Activated CD8-positive, alpha-beta memory T cell treated with anti-CD3 and anti-CD28 coated beads, Interleukin-2, amount 10 ng/mL, durations not matched to agents 7 days and 5 days (primary cell): ENCODE results near the gene EPDR1. TPM values are rescaled to one million over a fixed set of nuclear protein-coding genes. Genes with fewer than 3 reads are reported as not detected.

Experiments used
- ATAC-seq: fragments of 150-1000 bp; cut with Tn5 transposase; one replicate; pipeline ENCODE4 v1.10.0; 2021; ENCODE audit warnings: moderate library complexity
- CTCF ChIA-PET: fragments of 350-600 bp; sonication (Branson Sonifier 250); formaldehyde crosslinking; loops from one replicate; lab custom pipeline; 2021; ENCODE audit warnings: antibody characterized with exemption; lab: Charles Lee
- DNase-seq: peaks from one replicate; pipeline ENCODE4 v3.0.0-alpha.2; 2020
- H3K27ac Mint-ChIP-seq: one replicate; pipeline ENCODE4 v1.8.0; 2021; ENCODE audit warnings: mild to moderate bottlenecking, mixed read lengths
- H3K27me3 Mint-ChIP-seq: one replicate; pipeline ENCODE4 v1.8.0; 2021; ENCODE audit warnings: mixed read lengths
- H3K36me3 Mint-ChIP-seq: one replicate; pipeline ENCODE4 v1.8.0; 2021; ENCODE audit warnings: mild to moderate bottlenecking, mixed read lengths
- H3K4me1 Mint-ChIP-seq: one replicate; pipeline ENCODE4 v1.8.0; 2021; ENCODE audit warnings: mixed read lengths
- H3K4me3 Mint-ChIP-seq: one replicate; pipeline ENCODE4 v1.8.0; 2021; ENCODE audit warnings: mild to moderate bottlenecking, moderate library complexity, mixed read lengths
- H3K9me3 Mint-ChIP-seq: one replicate; pipeline ENCODE4 v1.8.0; 2022; ENCODE audit warnings: low read depth, mixed read lengths
- total RNA-seq, 2 experiments: library from RNA; stranded (reverse); gene quantifications; one replicate each; pipeline ENCODE4 v1.2.3, GENCODE V29; 2021

EPDR1 gene
- total RNA-seq, result 1 to 10 TPM in 1 of 2 experiments, under 1 TPM in 1; 0.93 to 1.1 TPM

DNA sequence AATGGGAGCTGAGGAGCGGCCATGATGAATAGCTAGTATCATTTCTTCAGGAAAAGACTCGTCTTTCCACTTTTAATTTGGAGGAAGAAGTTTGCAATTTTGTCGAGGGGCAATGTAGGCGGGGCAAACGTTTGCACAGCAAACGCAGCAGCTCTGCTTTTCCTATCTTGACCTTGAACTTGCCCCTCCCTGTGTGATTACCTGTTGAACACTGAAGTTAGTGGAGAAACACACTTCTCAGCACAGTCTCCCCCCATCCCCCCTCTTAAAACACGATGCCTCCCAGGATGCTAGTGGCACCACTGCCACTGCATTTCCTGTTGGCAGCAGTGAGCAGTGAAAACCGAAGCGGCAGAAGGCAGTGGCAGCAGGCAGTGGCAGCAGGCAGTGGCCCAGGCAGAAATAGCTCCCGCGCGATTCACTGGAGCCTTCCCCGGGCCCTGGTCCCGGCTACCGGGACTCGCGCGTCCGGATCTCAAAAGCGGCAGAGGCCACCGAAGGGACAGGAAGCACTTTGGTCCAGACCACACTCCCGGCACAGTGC is at the start of gene EPDR1:
Gene EPDR1, plus strand, starts transcription at position 336 of the 544 bp plus-strand sequence. CDS start 300 bp downstream, outside the sequence.
- H3K9me3 Mint-ChIP-seq, result no peaks in the 10 kb centered on the region
- no peak within 1 kb of the TSS for H3K27ac Mint-ChIP-seq
- peak; percentile 54 for DNase-seq

DNA sequence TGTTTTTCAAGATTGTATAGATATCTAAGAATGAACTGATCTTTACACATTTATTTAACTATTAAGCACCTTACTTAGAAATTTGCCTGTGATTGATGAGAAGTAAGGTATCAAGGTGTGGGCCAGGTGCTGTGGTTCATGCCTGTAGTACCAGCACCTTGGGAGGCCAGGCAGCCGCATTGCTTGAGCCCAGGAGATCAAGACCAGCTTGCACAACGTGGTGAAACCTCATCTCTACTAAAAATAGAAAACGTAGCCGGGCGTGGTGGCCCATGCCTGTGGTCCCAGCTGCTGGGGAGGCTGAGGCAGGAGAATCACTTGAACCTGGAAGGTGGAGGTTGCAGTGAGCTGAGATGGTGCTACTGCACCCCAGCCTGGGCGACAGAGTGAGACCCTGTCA is 38.4 kb upstream of the EPDR1 start:
- CTCF ChIA-PET, result interaction anchor here (1.0 kb wide), 1 partner anchor 20 kb away, joined by 3 read pairs; no protein-coding TSS in a partner anchor
- ATAC-seq (no peak), DNase-seq (no peak)
- Mint-ChIP-seq H3K36me3 (no peaks in the 10 kb centered on the region), H3K9me3 (no peaks in the 10 kb centered on the region), H3K4me3 (no peak overlapping the region), H3K27me3 (peaks cover 6% of the 10 kb centered on the region), H3K4me1 (no peaks in the 10 kb centered on the region), H3K27ac (no peak overlapping the region)

More for the DNA sequence above, at the start of gene EPDR1:
- peaks cover 21% of the 10 kb centered on the region for H3K4me1 Mint-ChIP-seq
- CTCF ChIA-PET, result interaction anchor here (1.9 kb wide), 1 partner anchor 19 kb away, joined by 6 read pairs; no protein-coding TSS in a partner anchor
- H3K27me3 Mint-ChIP-seq, result peaks cover 68% of the 10 kb centered on the region
- no peaks in the 10 kb centered on the region for H3K36me3 Mint-ChIP-seq
- peak within 1 kb of the TSS; percentile 62 for H3K4me3 Mint-ChIP-seq
- ATAC-seq, result peak; percentile 45

DNA sequence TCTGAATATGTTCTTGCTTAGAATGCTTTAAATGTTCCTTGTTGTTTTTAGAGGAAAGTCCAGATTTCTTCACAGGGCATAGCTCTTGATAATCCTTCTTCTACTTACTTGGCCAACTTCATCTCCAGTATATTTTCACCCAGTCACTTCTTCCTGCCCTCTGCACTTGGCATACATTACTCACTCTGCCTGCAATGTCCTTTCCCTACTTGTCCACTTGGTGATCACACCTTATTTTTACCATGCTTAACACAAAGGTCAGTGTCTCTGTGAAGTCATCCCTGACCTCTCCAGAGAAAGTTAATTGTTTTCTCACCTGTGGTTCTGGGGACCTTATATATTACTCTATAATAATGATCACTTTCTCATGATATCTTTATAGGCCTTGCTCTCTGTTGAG is 27.1 kb upstream of the EPDR1 start:
- CTCF ChIA-PET, result no interaction called here
- DNase-seq, result no peak
- no peaks in the 10 kb centered on the region for H3K4me1 Mint-ChIP-seq

DNA sequence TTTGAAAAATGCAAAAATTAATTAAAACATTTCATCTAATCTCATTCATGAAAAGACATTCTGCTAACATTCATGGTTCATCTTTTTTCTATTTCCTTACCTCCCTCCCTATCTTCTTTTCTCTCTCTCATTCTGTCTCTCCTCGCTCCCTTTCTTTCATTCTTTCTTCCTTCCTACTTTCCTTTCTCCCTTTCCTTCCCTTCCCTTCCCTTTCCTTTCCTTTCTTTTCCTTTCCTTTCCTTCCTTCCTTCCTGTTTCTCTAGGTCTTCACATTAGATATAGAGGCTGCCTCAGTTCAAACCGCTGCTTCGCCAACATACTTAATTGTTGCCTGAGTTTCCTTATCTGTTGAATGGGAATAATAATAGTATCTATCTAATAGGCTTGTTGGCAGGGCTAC is 25.8 kb upstream of the EPDR1 start:
- no peaks in the 10 kb centered on the region for H3K36me3 Mint-ChIP-seq
- H3K27ac Mint-ChIP-seq, result no peak overlapping the region
- peaks cover 24% of the 10 kb centered on the region for H3K27me3 Mint-ChIP-seq
- no peaks in the 10 kb centered on the region for H3K4me1 Mint-ChIP-seq
- H3K9me3 Mint-ChIP-seq, result no peaks in the 10 kb centered on the region
- CTCF ChIA-PET, result no interaction called here
- no peak overlapping the region for H3K4me3 Mint-ChIP-seq
- ATAC-seq, result no peak
- no peak for DNase-seq

More for the DNA sequence above, 27.1 kb upstream of the EPDR1 start:
- Mint-ChIP-seq H3K27ac (no peak overlapping the region), H3K9me3 (no peaks in the 10 kb centered on the region), H3K4me3 (no peak overlapping the region), H3K27me3 (peaks cover 25% of the 10 kb centered on the region), H3K36me3 (no peaks in the 10 kb centered on the region)
- ATAC-seq, result no peak

DNA sequence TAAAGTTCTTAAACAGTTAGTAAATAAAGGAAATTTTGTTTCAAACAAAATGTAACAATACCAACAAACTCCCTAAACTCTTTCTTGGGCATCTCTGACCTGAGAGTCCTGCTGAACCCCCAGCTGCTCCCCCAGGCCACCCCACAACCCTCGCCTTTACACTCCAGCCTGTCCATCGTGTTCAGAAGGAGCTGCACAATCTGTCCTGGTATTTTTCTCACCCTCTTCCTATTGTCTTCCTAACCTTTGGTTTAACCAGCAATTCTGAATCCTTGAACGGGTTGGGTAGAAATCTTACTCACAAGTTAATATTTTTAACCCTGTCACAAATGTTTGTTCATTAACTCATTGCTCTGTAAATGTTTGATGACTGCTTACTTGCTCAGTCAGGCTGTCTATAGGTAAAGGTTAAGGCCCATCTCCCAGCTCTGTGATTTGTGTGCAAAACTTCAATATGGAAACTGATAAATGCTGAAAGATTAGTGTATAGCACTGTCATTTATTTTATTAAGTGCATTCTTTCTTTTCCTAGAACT is 20.7 kb upstream of the EPDR1 start:
- Mint-ChIP-seq H3K27me3 (peaks cover 6% of the 10 kb centered on the region), H3K9me3 (no peaks in the 10 kb centered on the region), H3K4me3 (no peak overlapping the region), H3K36me3 (no peaks in the 10 kb centered on the region), H3K4me1 (no peaks in the 10 kb centered on the region), H3K27ac (no peak overlapping the region)
- CTCF ChIA-PET, result no interaction called here
- ATAC-seq (no peak), DNase-seq (no peak)

DNA sequence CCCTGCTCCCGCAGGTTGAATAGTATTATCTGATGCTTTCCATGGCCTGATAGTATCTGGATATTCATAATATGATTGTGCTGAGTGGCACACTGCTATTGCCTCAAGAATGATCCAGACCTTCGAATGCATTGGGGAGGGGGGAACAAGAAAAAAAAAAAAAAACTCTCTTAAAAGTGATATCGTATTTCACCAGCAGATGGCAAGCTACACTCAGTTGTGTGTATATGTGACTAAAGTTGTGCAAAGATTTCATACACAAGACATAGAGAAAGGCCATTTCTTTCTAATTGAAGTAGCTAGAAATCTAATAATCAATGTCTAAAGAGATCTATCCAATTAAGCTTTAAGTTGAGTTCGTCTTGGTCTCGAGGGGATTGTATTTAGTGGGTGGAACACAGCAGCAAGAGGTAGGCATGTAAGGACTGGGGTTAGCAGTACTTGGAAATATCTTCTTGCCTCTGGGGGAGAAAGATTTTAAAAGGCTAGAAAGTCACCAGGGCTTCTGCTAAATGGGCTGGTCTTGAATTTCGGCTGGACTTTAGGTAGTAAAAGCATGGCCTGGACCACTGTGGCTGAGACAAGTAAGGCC is 19.1 kb upstream of the EPDR1 start:
- H3K9me3 Mint-ChIP-seq, result no peaks in the 10 kb centered on the region
- DNase-seq (no peak), ATAC-seq (no peak)
- peaks cover 9% of the 10 kb centered on the region for H3K27me3 Mint-ChIP-seq
- no peak overlapping the region for H3K27ac Mint-ChIP-seq
- no peaks in the 10 kb centered on the region for H3K36me3 Mint-ChIP-seq
- CTCF ChIA-PET, result interaction anchor here (0.6 to 1.7 kb wide), 8 partner anchors 16 to 497 kb away, joined by 3 to 10 read pairs (median 4); partner anchors contain the start of genes EPDR1 and SFRP4
- H3K4me1 Mint-ChIP-seq, result no peaks in the 10 kb centered on the region
- H3K4me3 Mint-ChIP-seq, result no peak overlapping the region

DNA sequence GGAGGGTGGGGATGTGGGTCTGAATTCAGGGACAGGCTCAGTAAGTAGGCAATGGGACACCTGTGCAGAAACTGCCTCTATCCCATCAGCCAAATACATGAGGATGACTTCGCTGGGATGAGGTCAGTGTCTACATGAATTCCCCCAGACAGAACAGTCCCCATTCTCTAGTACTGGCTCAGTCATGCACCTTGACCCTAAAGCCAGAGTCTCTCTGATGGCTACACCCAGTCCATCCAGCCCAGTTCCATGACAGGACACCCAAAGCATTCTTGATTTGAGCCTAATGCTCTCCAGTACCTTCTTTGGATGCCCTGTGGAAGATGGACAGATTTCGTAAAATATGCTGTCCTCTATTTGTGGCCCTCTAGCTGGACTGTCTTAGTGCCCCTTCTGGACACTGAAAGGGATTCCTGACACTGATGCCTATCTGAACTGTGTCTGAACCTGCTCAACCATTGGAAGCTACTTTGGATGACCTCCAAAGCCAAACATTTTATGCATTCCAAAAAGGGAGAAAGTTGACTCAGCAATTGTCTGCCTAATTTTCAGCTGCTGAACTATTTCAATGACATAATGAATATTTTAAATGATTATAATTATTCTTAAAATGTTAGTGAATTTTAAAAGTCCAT is 18.4 kb upstream of the EPDR1 start:
- DNase-seq, result no peak
- Mint-ChIP-seq H3K36me3 (no peaks in the 10 kb centered on the region), H3K27me3 (peaks cover 11% of the 10 kb centered on the region), H3K4me1 (no peaks in the 10 kb centered on the region), H3K27ac (no peak overlapping the region), H3K4me3 (no peak overlapping the region), H3K9me3 (no peaks in the 10 kb centered on the region)
- ATAC-seq, result no peak
- CTCF ChIA-PET, result interaction anchor here (0.6 to 1.7 kb wide), 7 partner anchors 15 to 497 kb away, joined by 3 to 10 read pairs (median 5); partner anchors contain the start of genes EPDR1 and SFRP4

DNA sequence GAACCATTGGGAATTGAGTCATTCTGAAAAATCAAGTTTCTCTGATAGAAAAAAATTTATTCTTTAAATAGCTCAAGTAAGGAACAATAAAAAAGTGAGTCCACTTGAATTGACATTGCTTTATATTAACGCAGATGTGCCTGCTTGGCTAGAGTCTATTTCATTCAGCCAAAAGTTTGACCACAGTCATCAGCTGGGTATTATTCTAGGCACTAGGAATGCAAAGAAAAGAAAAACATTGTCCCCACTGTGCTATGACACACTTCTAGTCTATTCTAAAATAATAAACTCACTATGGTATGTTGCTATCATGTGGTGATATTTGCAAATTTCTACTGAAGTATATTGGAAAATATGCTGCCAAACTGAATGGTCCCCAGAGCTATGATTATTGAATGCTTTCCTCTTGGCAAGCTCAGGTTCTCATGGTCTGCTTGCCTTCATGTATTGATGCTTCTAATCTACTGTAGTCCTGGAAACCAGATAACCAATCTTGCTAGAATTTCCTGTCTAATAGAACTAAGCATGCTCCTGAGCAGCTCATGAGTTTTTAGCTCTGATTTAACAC is 12.1 kb upstream of the EPDR1 start:
- Mint-ChIP-seq H3K27me3 (peaks cover 34% of the 10 kb centered on the region), H3K9me3 (no peaks in the 10 kb centered on the region), H3K4me3 (no peak overlapping the region), H3K36me3 (no peaks in the 10 kb centered on the region), H3K27ac (no peak overlapping the region), H3K4me1 (no peaks in the 10 kb centered on the region)
- no peak for DNase-seq
- CTCF ChIA-PET, result interaction anchor here (1.1 to 1.7 kb wide), 2 partner anchors 9 to 10 kb away, joined by 3 to 4 read pairs; partner anchors contain the start of gene SFRP4
- ATAC-seq, result no peak

DNA sequence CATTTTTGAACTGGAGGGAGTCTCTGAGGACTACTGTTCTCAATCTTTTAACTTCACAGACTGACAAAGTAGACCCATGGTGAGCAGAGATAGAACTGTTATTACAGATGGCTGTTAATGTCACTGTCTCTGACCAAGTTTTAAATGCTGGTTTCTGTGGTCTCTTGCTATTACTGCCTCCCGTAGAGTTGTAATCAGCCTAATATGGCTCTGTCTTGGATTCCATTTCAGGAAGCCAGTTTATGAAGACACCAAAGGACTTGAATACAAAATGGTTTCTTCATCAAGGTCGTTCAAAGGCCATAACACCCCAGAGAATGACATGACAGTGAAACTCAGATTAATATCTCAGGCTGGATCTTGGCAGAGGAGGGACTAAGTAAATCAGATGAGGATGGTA is 7.7 kb upstream of the EPDR1 start:
- Mint-ChIP-seq H3K36me3 (no peaks in the 10 kb centered on the region), H3K4me3 (no peak overlapping the region), H3K27ac (no peak overlapping the region), H3K4me1 (peaks cover 13% of the 10 kb centered on the region), H3K9me3 (no peaks in the 10 kb centered on the region), H3K27me3 (peaks cover 58% of the 10 kb centered on the region)
- CTCF ChIA-PET, result no interaction called here
- DNase-seq (no peak), ATAC-seq (no peak)

DNA sequence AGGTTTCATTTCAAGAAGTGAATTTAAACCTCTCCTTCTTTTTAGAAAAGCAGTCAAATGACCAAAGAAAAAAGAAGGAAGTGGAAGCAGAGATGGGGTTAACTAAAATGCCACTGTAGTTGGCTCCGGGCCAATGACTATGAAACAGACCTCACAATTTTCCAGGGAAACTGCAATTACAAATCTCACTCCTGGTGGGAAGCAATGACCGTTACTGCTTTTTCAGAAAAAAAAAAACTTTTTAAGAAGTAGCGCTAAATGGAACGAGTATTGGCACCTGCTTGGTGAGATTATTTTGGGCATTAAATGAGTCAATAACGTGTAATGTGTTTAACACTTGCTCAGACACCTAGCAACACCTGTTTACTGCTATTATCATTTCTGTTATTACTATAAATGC is 5.0 kb upstream of the EPDR1 start:
- CTCF ChIA-PET, result interaction anchor here (0.8 to 1.5 kb wide), 2 partner anchors 101 to 416 kb away, joined by 3 read pairs; no protein-coding TSS in a partner anchor
- peaks cover 17% of the 10 kb centered on the region for H3K4me1 Mint-ChIP-seq
- H3K27me3 Mint-ChIP-seq, result peaks cover 83% of the 10 kb centered on the region
- no peak for DNase-seq
- no peaks in the 10 kb centered on the region for H3K9me3 Mint-ChIP-seq
- H3K27ac Mint-ChIP-seq, result no peak overlapping the region
- ATAC-seq, result no peak
- H3K36me3 Mint-ChIP-seq, result no peaks in the 10 kb centered on the region
- no peak overlapping the region for H3K4me3 Mint-ChIP-seq

DNA sequence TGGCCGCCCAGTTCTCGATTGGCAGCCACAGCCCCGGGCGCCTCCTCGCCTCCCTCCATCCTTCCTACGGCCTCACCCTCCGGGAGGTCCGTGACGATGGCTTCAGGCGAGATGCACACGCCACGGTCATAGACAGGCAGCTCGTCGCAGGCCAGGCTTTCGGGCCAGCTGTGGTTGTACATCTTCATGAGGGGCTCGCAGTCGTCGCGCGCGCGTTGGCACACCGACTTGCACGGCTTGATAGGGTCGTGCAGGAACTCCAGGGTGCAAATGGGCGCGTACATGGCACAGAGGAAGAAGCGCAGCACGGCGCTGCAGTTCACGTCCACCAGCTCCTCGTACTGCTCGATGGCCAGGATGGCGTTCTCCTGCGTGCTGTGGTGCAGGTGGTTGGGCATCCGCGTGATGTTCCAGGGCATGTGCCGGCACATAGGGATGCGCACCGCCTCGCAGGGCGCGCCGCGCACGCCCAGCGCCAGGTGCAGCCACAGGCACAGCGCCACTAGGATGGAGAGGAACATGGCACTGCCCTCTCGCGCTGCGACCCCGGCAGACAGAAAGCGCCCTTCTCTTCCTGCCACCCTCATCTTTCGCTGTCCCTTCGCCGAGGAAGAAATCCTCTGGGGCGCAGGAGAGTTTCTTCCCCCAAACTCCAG is 4.3 kb upstream of the EPDR1 start:
- H3K4me3 Mint-ChIP-seq, result peak overlapping the region; percentile 35
- H3K36me3 Mint-ChIP-seq, result no peaks in the 10 kb centered on the region
- CTCF ChIA-PET, result interaction anchor here (0.8 to 2.0 kb wide), 8 partner anchors 10 to 468 kb away, joined by 3 to 10 read pairs (median 3); no protein-coding TSS in a partner anchor
- peaks cover 79% of the 10 kb centered on the region for H3K27me3 Mint-ChIP-seq
- DNase-seq (no peak), ATAC-seq (no peak)
- H3K9me3 Mint-ChIP-seq, result no peaks in the 10 kb centered on the region
- no peak overlapping the region for H3K27ac Mint-ChIP-seq
- peaks cover 19% of the 10 kb centered on the region for H3K4me1 Mint-ChIP-seq

DNA sequence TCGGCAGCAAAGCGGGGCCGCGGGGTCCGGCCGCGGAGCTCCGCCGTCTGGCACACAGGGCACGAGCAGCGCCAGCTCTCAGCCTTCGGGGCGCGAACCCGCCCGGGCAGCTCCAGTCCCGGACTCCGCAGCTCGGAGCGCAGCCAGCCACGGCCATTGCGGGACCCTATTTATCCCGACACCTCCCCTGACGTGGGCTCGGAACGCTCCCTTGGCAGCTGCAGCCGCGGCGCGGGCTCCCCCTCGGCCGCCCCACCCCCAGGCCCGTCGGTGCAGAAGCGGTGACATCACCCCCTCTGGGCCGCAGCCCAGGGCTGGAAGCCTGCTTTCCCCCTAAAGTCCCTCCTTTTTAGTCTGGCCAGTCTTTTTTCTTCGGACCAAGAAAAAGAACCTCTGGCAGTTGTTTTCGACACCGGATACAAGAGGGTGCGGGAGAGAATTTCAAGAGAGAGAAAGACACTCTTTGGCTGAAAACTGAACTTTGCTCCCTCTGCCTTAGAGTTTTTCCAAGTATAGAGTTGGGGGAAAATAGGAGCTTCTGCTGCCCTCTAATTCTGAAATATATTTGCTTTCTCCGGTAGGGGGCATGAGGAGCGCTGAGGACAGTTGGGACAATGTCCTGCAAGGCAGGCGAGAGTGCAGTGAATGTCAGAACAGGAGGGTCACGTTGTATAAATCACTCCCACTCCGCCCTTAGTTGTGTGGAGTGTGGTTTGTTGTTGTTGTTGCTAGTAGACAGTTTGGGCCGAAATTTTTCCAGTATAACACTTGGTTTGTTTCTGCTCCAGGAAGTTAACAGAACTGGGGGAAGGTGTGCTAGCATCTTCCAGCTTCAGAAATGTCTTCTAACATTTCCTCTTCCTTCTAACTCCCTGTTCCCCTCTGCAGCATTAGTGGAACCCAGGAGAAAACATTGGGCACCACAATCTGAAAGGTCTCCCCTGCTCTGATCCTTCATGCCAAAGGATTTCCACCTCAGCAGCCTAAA is 3.5 kb upstream of the EPDR1 start, which contains the start of gene SFRP4:
Gene SFRP4, minus strand, starts transcription at position 145 of the 988 bp plus-strand sequence. CDS start 280 bp downstream, outside the sequence.
- no peaks in the 10 kb centered on the region for H3K9me3 Mint-ChIP-seq
- peaks cover 21% of the 10 kb centered on the region for H3K4me1 Mint-ChIP-seq
- DNase-seq (no peak), ATAC-seq (peak; percentile 31)
- peak within 1 kb of the TSS; percentile 37 for H3K4me3 Mint-ChIP-seq
- H3K36me3 Mint-ChIP-seq, result no peaks in the 10 kb centered on the region
- peaks cover 81% of the 10 kb centered on the region for H3K27me3 Mint-ChIP-seq
- CTCF ChIA-PET, result interaction anchor here (0.9 to 2.0 kb wide), 12 partner anchors 9 to 470 kb away, joined by 3 to 10 read pairs (median 3); no protein-coding TSS in a partner anchor
- no peak within 1 kb of the TSS for H3K27ac Mint-ChIP-seq
